Measurements from ENCODE around the gene SELENOV.
"Not testable (repeated sequence)": the region's sequence is repeated elsewhere in the genome, so short reads cannot be mapped to it uniquely, and the experiment has no call there.

Gene SELENOV, protein sequence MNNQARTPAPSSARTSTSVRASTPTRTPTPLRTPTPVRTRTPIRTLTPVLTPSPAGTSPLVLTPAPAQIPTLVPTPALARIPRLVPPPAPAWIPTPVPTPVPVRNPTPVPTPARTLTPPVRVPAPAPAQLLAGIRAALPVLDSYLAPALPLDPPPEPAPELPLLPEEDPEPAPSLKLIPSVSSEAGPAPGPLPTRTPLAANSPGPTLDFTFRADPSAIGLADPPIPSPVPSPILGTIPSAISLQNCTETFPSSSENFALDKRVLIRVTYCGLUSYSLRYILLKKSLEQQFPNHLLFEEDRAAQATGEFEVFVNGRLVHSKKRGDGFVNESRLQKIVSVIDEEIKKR

GRCh38 chr19:39514840-39515550 lies at the start of gene SELENOV:
Gene SELENOV (plus strand): TSS chr19:39515139. CDS start chr19:39515213, 74 bp downstream.
- DNase-seq (ENCODE audit: low spot score), result no peak

DNA sequence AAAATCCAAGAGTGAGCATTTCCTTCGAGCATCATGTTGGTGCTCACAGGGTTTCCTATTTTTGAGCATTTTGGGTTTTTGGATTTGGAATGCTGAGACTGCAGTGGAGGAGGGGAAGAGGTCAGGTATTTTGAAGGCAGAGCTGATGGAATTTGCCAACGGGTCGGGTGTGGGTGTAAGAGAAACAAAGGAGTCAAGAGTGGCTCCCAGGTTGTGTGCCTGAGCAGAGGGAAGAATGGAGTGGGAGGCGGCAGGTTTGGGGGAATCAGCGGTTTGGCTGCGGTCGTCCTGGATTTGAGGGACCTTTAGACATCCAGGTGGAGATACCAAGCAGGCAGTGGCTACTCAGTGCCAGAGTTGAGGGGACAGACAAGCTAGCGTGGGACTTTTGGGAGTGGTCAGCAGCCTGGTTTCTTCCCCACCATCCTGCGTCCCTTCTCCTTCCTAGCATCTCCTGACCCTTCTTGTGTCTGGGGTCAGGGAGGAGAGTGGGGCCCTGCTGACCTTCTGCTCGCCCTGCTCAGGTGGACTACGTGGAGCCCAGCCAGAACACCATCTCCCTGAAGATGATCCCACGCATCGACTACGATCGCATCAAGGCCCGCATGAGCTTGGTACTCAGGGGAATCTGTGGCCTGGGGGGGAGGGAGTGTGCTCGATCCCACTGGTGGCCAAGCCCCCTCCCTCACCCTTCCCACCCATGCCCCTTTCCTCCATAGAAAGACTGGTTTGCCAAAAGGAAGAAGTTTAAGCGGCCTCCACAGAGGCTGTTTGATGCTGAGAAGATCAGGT lies 48.8 kb upstream of the SELENOV start:
- peak; percentile 38 for DNase-seq (ENCODE audit: low spot score)

DNA sequence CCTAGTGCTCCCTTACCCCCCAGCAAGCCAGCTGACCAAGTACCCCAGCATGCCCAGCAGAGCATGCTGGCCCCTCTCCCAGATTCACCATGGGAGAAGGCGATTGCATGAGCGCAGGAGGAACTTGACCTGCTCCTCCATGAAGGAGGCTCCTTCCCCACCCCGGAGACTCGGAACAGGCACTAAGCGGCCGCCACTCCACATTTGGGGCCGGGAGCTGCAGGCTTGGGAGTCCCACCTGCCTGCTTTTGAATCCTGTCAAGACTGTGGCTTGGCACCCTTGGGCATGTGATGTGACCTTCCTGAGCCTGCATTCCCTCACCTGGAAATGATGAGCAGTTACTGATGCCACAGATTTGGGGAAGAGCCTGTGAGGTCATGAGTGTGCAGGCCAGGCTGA lies 47.0 kb upstream of the SELENOV start:
- DNase-seq (ENCODE audit: low spot score), result no peak

- no peak for DNase-seq (ENCODE audit: low spot score)
Measured at GRCh38 chr19:39469036-39469435, 45.9 kb upstream of the SELENOV start.

DNA sequence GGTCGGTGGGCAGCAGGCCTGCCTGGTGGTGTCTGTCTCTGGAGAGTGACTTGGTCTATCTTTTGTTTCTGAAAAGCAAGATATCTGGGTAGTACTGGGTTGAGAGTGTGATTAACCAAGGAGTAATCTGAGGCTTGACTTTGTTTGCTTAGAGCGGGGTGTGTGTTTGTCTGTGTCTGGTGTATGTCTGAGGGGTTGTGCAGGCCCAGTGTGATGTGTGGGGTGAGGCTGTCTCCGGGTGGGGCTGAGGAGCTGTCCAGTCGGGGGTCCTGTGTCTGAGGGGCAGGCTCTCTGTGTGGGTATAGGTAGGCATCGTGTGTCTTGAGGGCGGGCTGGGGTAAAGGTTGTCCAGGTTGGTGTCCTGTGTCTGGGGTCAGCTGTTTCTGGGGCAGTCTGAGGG lies 45.4 kb upstream of the SELENOV start:
- DNase-seq (ENCODE audit: low spot score), result no peak

DNA sequence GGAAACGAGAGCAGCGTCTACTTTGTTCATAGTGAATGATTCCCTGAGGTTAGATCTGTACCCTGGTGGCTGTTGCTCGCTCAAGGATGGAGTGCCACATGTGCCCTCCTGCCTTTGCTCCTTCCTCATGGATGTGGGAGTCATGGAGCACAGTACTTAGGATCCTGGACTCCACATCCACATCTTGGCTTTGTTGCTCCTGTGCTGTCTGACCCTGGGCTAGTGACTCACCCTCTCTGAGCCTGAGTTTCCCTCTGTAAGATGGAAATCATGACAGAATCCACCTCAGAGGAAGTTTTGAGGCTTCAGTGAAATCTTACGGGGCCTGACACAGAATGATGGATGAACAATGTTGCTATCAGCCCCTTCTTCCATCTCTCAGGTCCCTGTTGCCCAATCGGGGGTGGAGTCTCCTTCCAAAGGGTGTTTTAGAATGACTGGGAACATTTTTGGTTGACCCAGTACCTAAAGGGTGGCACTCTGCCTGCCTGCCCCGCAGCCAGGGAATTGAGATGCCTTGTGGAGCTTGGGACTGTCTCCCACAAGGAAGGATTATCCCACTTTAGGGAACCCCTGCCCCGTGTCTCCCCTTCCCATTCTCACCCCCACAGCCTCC lies 44.1 kb upstream of the SELENOV start:
- DNase-seq (ENCODE audit: low spot score), result no peak

GRCh38 chr19:39471756-39472536 lies 43.0 kb upstream of the SELENOV start:
- no peak for DNase-seq (ENCODE audit: low spot score)

GRCh38 chr19:39472746-39473442 lies 42.0 kb upstream of the SELENOV start:
- DNase-seq (ENCODE audit: low spot score), result no peak

GRCh38 chr19:39473443-39473960 lies 41.4 kb upstream of the SELENOV start:
- DNase-seq (ENCODE audit: low spot score), result no peak

GRCh38 chr19:39474139-39474620 lies 40.8 kb upstream of the SELENOV start:
- no peak for DNase-seq (ENCODE audit: low spot score)

GRCh38 chr19:39475748-39476147 lies 39.2 kb upstream of the SELENOV start:
- no peak for DNase-seq (ENCODE audit: low spot score)

DNA sequence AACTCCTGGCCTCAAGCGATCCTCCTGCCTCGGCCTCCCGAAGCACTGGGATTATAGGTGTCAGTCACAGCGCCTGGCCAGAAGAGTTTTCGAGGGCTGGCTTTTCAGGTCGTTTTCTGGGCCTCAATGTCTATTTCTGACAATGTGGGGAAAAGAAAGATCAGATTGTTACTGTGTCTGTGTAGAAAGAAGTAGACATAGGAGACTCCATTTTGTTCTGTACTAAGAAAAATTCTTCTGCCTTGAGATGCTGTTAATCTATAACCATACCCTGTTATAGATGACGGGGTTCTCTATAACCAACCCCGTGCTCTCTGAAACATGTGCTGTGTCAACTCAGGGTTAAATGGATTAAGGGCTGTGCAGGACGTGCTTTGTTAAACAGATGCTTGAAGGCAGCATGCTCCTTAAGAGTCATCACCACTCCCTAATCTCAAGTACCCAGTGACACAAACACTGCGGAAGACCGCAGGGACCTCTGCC lies 35.6 kb upstream of the SELENOV start:
- not testable (repeated sequence) for DNase-seq (ENCODE audit: low spot score)

- DNase-seq (ENCODE audit: low spot score), result no peak
Measured at GRCh38 chr19:39479916-39480315, 35.0 kb upstream of the SELENOV start.

DNA sequence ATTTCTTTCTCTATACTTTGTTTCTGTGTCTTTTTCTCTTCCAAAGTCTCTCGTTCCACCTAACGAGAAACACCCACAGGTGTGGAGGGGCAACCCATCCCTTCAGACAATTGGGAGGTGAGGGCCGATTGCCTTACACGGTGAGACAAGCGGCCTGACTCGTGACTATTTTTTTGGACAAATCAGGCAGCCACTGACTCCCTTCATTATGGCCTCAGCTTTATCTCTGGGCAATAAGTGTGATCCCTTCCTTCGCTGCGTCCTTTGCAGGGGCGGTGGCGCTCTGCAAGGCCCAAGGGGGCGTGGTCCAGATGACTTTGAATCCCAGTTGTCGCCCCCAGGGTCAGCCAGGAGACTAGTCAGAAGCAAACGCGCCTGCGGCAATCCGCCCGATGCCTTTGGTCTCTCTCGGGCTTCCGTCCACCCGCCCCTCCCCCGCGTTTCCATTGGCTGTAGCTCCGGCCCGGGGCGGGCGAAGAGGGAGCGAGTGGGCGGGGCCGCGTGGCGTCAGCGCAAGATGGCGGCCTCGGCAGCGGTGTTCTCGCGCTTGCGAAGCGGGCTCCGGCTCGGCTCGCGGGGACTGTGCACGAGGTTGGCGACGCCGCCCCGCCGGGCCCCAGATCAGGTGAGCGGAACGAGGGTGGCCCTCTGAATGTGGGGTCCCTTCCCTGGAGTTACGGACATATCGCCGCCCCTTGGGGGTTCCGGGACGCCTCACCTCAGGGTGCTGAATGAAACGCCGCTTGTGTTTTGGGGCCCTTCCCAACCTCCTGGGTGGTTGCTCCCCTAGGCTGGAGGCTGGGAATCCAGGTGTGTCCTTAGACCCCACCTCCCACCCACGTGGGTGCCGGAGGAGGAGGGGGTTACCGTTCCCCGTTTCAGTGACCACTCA lies 34.4 kb upstream of the SELENOV start, which contains the start of gene TIMM50:
Gene TIMM50, plus strand, starts transcription at position 502 of the 892 bp plus-strand sequence. Its CDS starts 16 bp downstream, at position 518.
- peak; percentile 92 for DNase-seq (ENCODE audit: low spot score)

- DNase-seq (ENCODE audit: low spot score), result no peak
Measured at GRCh38 chr19:39481229-39481545, 33.8 kb upstream of the SELENOV start.

DNA sequence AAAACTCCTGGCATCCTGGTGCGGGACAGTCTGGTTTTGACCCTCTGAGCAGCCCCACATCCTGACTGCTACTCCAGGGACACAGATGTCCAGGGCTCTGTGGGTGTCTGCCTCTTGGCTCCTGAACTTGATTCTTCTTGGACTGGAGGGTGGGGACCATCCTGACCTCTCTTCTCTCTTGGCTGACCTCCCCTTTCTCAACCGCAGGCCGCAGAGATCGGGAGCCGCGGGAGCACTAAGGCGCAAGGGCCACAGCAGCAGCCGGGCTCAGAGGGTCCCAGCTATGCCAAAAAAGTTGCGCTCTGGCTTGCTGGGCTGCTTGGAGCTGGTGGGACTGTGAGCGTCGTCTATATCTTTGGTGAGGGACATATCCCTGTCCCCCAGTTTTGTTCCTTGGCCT lies 33.3 kb upstream of the SELENOV start:
- DNase-seq (ENCODE audit: low spot score), result no peak

DNA sequence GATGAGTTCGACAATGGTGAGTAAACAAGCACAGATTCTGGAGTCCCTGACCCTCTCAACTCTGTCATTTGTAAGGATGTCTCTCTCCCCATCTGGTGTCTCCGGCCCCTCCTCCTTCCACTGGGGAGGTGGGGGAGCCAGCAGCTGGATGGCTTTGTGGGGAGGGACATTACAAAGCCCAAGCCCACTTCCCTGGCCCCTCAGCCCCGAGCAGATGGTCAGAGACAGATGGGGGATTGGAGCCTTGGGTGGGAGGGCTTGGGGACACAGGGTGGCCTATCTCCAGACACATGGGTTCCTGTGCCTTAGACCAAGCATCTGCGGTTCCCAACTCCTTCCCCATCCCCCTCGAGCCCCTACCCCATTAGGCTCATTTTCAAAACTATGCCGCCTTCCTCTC lies 31.8 kb upstream of the SELENOV start:
- DNase-seq (ENCODE audit: low spot score), result no peak

DNA sequence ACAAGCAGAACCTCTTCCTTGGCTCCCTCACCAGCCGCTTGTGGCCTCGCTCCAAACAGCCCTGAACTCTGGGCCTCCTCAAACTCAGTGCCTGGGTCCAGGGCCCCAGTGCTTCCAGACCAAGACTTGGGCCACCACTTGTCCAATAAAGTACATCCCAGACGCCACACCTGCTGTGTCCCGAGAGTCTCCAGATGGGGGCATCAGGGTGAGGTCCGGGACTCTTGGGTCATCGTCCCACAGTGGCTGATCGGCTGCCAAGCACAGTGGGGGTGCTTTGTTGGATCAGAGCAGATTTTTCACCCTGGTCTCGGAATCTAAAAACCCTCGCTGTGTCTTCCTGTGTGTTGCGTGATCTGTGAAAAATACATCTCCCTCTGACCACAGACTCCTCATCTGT lies 25.2 kb upstream of the SELENOV start:
- no peak for DNase-seq (ENCODE audit: low spot score)

DNA sequence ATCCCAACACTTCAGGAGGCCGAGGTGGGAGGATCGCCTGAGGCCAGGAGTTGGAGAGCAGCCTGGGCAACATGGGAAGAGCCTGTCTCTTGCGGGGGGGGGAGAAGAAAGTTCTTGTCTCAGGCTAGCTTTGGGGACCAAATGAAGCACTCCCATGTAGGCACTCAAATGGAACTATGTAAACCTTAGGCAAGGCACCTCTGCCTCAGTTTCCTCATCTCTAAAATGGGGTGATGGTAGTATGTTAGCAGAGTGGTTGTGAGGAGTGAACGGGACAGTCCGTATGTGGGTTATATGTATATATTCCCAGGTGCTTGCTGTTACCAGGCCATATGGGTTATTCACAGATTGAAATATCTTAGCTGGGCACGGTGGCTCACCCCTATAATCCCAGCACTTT lies 22.7 kb upstream of the SELENOV start:
- no peak for DNase-seq (ENCODE audit: low spot score)
